Left lung (tissue), 10 donors: Measurements from ENCODE around the gene PHACTR3. TPM values are rescaled to one million over a fixed set of nuclear protein-coding genes. Genes with fewer than 3 reads are reported as not detected.
A peak's percentile ranks its signal among the peaks of the same experiment; 100 is the strongest.
"Not testable (repeated sequence)": the region's sequence is repeated elsewhere in the genome, so short reads cannot be mapped to it uniquely, and the experiment has no call there.

Experiments used
- ATAC-seq: fragments of 200-7000 bp; cut with Tn5 transposase; one replicate; pipeline ENCODE4 v1.9.1; 2020; ENCODE audit warnings: moderate library complexity
- DNase-seq, 4 donors: peaks; one replicate each; pipeline ENCODE4 v3.0.0-alpha.2; 2013 to 2020
- H3K27ac ChIP-seq, 2 donors: fragments of 200-600 bp; sonication (generic) in 1 of 2; one replicate each; pipeline versions ENCODE4 v1.5.0 to v1.8.0; 2020 to 2021
- H3K27me3 ChIP-seq, 2 donors: fragments of 200-600 bp; sonication (generic) in 1 of 2; one replicate each; pipeline versions ENCODE4 v1.5.0 to v1.8.0; 2020 to 2021
- H3K36me3 ChIP-seq, 2 donors: fragments of 200-600 bp; sonication (generic) in 1 of 2; one replicate each; pipeline versions ENCODE4 v1.5.0 to v1.8.0; 2020 to 2021
- H3K4me1 ChIP-seq, 2 donors: fragments of 200-600 bp; one replicate each; pipeline ENCODE4 v1.8.0; 2021
- H3K4me3 ChIP-seq, 2 donors: fragments of 200-600 bp; sonication (generic) in 1 of 2; one replicate each; pipeline versions ENCODE4 v1.5.0 to v1.8.0; 2020 to 2021; ENCODE audit warnings: mild to moderate bottlenecking in 1 of 2
- H3K9me3 ChIP-seq, 2 donors: fragments of 200-600 bp; sonication (generic) in 1 of 2; one replicate each; pipeline versions ENCODE4 v1.5.0 to v1.8.0; 2020 to 2021
- intact Hi-C, 2 donors: fragments of 100-400 bp; cut with DNase I; formaldehyde crosslinking; loops; one replicate each; pipeline versions ENCODE4 v1.11.2 to v1.14.2; 2022
- polyA plus RNA-seq, 6 donors: library from polyadenylated mRNA; unstranded; fragments of 120-200 nt; gene quantifications; one replicate each; pipeline ENCODE4 v1.2.1, GENCODE V29; 2013; ENCODE audit not compliant: insufficient read length in 6 of 6
- total RNA-seq, 2 donors: library from RNA; stranded (reverse); fragmentation: NEBNext Ultra II Directional; extraction: Animal tissue kit (Norgen Biotek cat#: 25700); gene quantifications; one replicate each; pipeline ENCODE4 v1.2.1, GENCODE V29; 2021
- TF ChIP-seq, protein P1 (sequence below), 2 donors: fragments of 200-600 bp; sonication (generic) in 1 of 2; IDR thresholded peaks; one replicate each; pipeline versions ENCODE4 v1.5.0 to v1.8.0; 2021; ENCODE audit warnings: antibody characterized with exemption in 2 of 2
- donor health status: DM: no; HTN: yes; CAD: no.
- donor health status: DM: no; HTN: no; CAD: no.

The PHACTR3 gene
- total and polyA plus RNA-seq, 8 donors: 3.5 to 14.5 (median 4.4) TPM

DNA sequence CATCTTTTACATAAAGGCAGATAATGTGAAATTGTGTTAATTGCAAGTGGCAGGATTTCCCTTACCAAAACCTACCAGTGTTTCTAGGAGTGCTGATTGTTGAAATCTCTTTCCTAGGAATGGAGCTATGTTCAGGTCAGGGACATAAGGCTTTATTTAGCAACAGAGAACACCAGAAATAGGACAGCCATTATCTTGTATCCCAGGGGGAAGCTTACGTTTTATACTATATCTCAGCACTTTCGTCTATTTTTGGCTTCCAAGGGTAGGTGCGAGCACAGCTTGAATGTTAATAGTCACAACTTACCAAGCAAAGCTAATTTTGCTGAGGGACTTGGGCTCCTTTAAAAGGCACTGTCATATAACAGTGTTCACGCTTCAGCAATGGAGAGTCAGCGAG lies 235.1 kb downstream of the PHACTR3 start:
- Histone ChIP-seq H3K27ac (no peak overlapping the region), H3K9me3 (no peaks in the 10 kb centered on the region), H3K27me3 (peaks cover 0 to 21% of the 10 kb centered on the region in 2 donors), H3K4me1 (peaks cover 0 to 12% of the 10 kb centered on the region in 2 donors), H3K4me3 (no peak overlapping the region), H3K36me3 (no peaks in the 10 kb centered on the region)
- intact Hi-C loops: no loop called here
- ATAC-seq (no peak), DNase-seq (no peak)
- TF ChIP-seq, protein P1, sequence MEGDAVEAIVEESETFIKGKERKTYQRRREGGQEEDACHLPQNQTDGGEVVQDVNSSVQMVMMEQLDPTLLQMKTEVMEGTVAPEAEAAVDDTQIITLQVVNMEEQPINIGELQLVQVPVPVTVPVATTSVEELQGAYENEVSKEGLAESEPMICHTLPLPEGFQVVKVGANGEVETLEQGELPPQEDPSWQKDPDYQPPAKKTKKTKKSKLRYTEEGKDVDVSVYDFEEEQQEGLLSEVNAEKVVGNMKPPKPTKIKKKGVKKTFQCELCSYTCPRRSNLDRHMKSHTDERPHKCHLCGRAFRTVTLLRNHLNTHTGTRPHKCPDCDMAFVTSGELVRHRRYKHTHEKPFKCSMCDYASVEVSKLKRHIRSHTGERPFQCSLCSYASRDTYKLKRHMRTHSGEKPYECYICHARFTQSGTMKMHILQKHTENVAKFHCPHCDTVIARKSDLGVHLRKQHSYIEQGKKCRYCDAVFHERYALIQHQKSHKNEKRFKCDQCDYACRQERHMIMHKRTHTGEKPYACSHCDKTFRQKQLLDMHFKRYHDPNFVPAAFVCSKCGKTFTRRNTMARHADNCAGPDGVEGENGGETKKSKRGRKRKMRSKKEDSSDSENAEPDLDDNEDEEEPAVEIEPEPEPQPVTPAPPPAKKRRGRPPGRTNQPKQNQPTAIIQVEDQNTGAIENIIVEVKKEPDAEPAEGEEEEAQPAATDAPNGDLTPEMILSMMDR (IDR thresholded peaks at IDR 0.05): no peak

DNA sequence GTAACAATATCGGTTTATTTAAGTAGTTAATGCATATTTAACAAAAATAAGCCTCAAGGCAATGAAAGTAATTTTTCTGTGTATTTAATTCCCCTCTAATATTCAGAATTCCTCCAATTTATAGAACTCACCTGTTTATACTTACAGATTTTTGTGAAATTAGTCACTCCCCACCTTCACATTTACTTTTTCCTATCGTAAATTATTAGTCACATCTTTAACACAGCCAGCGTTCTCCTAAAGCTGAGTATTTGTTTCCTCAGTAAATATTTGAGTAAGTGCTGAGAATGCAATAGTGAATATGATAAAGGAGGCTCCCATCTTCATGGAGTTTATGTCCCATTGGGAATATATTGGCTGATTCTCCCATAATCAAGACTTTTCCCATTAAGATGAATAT lies 241.1 kb downstream of the PHACTR3 start:
- Histone ChIP-seq H3K4me3 (no peak overlapping the region), H3K9me3 (no peaks in the 10 kb centered on the region), H3K27me3 (no peaks in the 10 kb centered on the region), H3K36me3 (no peaks in the 10 kb centered on the region), H3K27ac (no peak overlapping the region), H3K4me1 (no peaks in the 10 kb centered on the region)
- TF ChIP-seq, protein P1 (IDR thresholded peaks at IDR 0.05): no peak
- DNase-seq: no peak
- intact Hi-C loops: no loop called here
- ATAC-seq: no peak

DNA sequence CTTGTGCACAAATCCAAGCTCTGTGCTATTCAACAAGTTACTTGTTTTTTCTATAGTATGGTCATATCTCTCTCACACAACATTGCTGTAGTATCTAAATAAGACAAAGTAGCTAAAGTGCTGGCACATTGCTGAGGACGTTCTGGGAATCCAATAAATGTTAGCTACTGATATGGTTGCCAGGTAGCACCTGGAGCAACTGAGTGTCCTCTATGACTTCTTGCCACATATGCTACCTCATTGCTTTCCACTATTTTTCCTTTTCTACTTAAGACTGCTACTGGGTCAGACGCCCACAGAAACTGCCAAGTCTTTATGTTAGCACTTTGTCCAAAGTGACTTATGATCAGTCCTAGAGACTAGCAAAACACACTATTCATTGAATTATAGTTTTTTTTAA lies 243.8 kb downstream of the PHACTR3 start:
- TF ChIP-seq, protein P1 (IDR thresholded peaks at IDR 0.05): no peak
- Histone ChIP-seq H3K27me3 (no peaks in the 10 kb centered on the region), H3K9me3 (no peaks in the 10 kb centered on the region), H3K4me3 (no peak overlapping the region), H3K4me1 (no peaks in the 10 kb centered on the region), H3K36me3 (no peaks in the 10 kb centered on the region), H3K27ac (no peak overlapping the region)
- no peak for ATAC-seq
- intact Hi-C loops: no loop called here
- no peak for DNase-seq

DNA sequence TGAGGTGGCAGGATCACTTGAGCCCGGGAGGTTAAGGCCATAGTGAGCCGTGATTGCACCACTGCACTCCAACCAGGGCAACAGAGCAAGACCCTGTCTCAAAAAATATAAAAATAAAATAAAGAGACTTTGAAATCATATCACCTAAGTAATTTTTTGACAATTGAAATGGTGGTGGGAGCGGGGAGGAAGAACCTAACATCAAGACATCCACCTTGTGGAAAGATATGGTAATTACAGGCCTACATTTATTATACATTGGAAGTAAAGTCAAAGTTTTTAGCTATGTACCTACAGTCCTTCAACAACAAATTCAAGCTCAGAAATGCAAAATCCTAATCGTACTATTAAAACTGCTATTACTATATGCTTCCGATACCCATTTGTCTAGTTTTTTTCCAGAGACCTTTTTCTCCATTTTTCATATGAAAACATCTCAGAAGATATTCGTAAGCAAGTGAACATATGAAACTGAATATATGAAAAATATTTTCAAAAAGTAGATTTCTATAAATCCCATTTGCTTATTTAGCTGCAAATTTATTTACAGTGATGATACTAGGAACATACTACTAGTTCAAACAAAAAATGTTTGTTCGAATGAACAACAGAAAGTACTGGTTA lies 245.8 kb downstream of the PHACTR3 start:
- no peak overlapping the region for H3K27ac ChIP-seq
- peak; percentile 75 for ATAC-seq
- TF ChIP-seq, protein P1 (IDR thresholded peaks at IDR 0.05): peak; percentile 32 to 77
- no peaks in the 10 kb centered on the region for H3K9me3 ChIP-seq
- no peaks in the 10 kb centered on the region for H3K4me1 ChIP-seq
- DNase-seq: peak in 1 of 4 donors; percentile 40
- no peaks in the 10 kb centered on the region for H3K27me3 ChIP-seq
- H3K36me3 ChIP-seq: no peaks in the 10 kb centered on the region
- H3K4me3 ChIP-seq: no peak overlapping the region
- intact Hi-C loops: no loop called here

DNA sequence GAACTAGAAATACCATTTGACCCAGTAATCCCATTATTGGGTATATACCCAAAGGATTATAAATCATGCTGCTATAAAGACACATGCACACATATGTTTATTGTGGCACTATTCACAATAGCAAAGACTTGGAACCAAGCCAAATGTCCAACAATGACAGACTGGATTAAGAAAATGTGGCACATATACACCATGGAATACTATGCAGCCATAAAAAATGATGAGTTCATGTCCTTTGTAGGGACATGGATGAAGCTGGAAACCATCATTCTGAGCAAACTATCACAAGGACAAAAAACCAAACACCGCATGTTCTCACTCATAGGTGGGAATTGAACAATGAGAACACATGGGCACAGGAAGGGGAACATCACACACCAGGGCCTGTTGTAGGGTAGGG lies 252.2 kb downstream of the PHACTR3 start:
- H3K36me3 ChIP-seq, H3K27ac ChIP-seq, ATAC-seq, H3K4me3 ChIP-seq, DNase-seq, intact Hi-C loops, H3K9me3 ChIP-seq, H3K27me3 ChIP-seq, H3K4me1 ChIP-seq: not testable (repeated sequence)

DNA sequence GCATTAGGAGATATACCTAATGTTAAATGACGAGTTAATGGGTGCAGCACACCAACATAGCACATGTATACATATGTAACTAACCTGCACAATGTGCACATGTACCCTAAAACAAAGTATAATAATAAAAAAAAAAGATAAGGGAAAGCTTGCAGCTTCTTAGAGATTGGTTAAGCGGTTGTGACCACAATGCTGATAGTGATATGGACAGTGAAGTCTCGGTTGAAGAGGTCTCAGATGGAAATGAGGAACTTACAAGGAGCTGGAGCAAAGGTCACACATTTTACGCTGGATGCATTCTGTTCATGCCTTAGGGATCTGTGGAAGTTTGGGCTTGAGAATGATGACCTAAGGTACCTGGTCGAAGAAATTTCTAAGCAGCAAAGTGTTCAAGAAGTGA lies 252.6 kb downstream of the PHACTR3 start:
- H3K27ac ChIP-seq, DNase-seq, H3K4me3 ChIP-seq, H3K36me3 ChIP-seq, H3K9me3 ChIP-seq, ATAC-seq, H3K27me3 ChIP-seq, H3K4me1 ChIP-seq, intact Hi-C loops: not testable (repeated sequence)
